ENCODE results near the gene GLRA2. TPM values are rescaled to one million over a fixed set of nuclear protein-coding genes. Genes with fewer than 3 reads are reported as not detected.

Gene GLRA2
- total and polyA plus RNA-seq, 10 of the 15 experiments (the other 5 are each of a cell fraction or from before 2014, with no cell fraction given) = 0.01 TPM; not detected in 9

DNA sequence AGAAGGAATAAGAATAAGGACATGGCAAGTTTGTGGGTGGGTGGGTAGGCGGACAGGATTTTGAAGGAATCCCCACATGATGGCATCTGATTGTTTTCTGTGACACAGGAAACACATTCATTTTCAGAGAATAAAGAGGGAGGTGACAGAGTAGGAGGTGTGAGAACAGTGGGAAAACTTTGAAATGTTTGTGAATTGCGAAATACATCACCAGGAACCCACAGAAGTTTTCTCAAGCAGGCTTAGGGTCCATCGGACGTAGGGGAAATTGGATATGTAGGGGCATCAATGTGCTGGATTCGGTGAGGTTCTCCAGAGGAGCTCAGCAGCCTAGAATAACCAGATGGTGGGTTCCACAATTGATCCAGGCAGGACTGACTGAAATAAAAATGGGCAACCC lies 171.6 kb downstream of the GLRA2 start:
- Histone ChIP-seq H4K20me1 (ENCODE audit: control insufficient read depth, insufficient read depth) (no peaks in the 10 kb centered on the region), H3K79me2 (ENCODE audit: control insufficient read depth, insufficient read depth, low read length) (no peaks in the 10 kb centered on the region), H3K4me1 (ENCODE audit: control insufficient read depth, insufficient read depth, low read length) (no peaks in the 10 kb centered on the region), H3K4me2 (ENCODE audit: control insufficient read depth, insufficient read depth) (no peak overlapping the region), H2AFZ (ENCODE audit: control insufficient read depth, low read depth, low read length) (no peak overlapping the region), H3K9ac (ENCODE audit: control insufficient read depth, insufficient read depth, low read length) (no peak overlapping the region), H3K4me3 (no peak overlapping the region), H3K9me3 (replicated peaks; ENCODE audit: control insufficient read depth, insufficient read depth, low read length) (no peaks in the 10 kb centered on the region), H3K27ac (ENCODE audit: control insufficient read depth, insufficient read depth) (no peak overlapping the region), H3K27me3 (replicated peaks in 1 of 2; ENCODE audit: control insufficient read depth in 2 of 2, insufficient read depth in 2 of 2, low read length in 1 of 2) (no peaks in the 10 kb centered on the region), H3K36me3 (ENCODE audit: control insufficient read depth in 2 of 2, insufficient read depth in 2 of 2, low read length in 1 of 2) (no peaks in the 10 kb centered on the region)
- ChIA-PET SMC1A (ENCODE audit: uncharacterized antibody, unreplicated experiment) (no interaction called here), POLR2A (no interaction called here), RAD21 (ENCODE audit: unreplicated experiment) (no interaction called here), CTCF (no interaction called here)
- ATAC-seq (no peak), FAIRE-seq (no peak), DNase-seq (ENCODE audit: low read depth, low spot score) (no peak)
- BruUV-seq (replicated peaks) = no TSS peak
- 26% methylated on average over 5 of the region's 5 CpGs for WGBS (ENCODE audit: insufficient coverage, insufficient replicate concordance, low lambda C conversion rate, missing lambda C conversion rate)
- intact Hi-C loops (cut with micrococcal nuclease; ENCODE audit: unreplicated experiment) = no loop called here
- TF ChIP-seq SPI1 (IDR thresholded peaks at IDR 0.05; ENCODE audit: borderline replicate concordance, insufficient read depth, low read depth, low read length) (no peak), MXI1 (IDR thresholded peaks at IDR 0.05; ENCODE audit: low read depth, low read length) (no peak), RELA (IDR thresholded peaks at IDR 0.05; ENCODE audit: borderline replicate concordance, partially characterized antibody) (no peak), ELK1 (IDR thresholded peaks at IDR 0.05; ENCODE audit: low read depth, low read length) (no peak), LARP7 (IDR thresholded peaks at IDR 0.05) (no peak), TCF3 (IDR thresholded peaks at IDR 0.05; ENCODE audit: borderline replicate concordance, insufficient read depth, low read depth, low read length) (no peak), STAT3 (IDR thresholded peaks at IDR 0.05; ENCODE audit: low read depth, low read length) (no peak), MTA3 (IDR thresholded peaks at IDR 0.05; ENCODE audit: borderline replicate concordance, low read length) (no peak), TCF7 (IDR thresholded peaks at IDR 0.05; ENCODE audit: borderline replicate concordance) (no peak)
- in situ Hi-C loops (cut with MboI) = no loop called here

- ChIA-PET POLR2A (no interaction called here), RAD21 (ENCODE audit: unreplicated experiment) (no interaction called here), CTCF (no interaction called here), SMC1A (ENCODE audit: uncharacterized antibody, unreplicated experiment) (no interaction called here)
- Histone ChIP-seq H3K36me3 (ENCODE audit: control insufficient read depth in 2 of 2, insufficient read depth in 2 of 2, low read length in 1 of 2) (no peaks in the 10 kb centered on the region), H2AFZ (ENCODE audit: control insufficient read depth, low read depth, low read length) (no peak overlapping the region), H3K27ac (ENCODE audit: control insufficient read depth, insufficient read depth) (no peak overlapping the region), H4K20me1 (ENCODE audit: control insufficient read depth, insufficient read depth) (no peaks in the 10 kb centered on the region), H3K4me2 (ENCODE audit: control insufficient read depth, insufficient read depth) (no peak overlapping the region), H3K27me3 (replicated peaks in 1 of 2; ENCODE audit: control insufficient read depth in 2 of 2, insufficient read depth in 2 of 2, low read length in 1 of 2) (no peaks in the 10 kb centered on the region), H3K4me3 (no peak overlapping the region), H3K4me1 (ENCODE audit: control insufficient read depth, insufficient read depth, low read length) (no peaks in the 10 kb centered on the region), H3K79me2 (ENCODE audit: control insufficient read depth, insufficient read depth, low read length) (no peaks in the 10 kb centered on the region), H3K9ac (ENCODE audit: control insufficient read depth, insufficient read depth, low read length) (no peak overlapping the region), H3K9me3 (replicated peaks; ENCODE audit: control insufficient read depth, insufficient read depth, low read length) (no peaks in the 10 kb centered on the region)
- DNase-seq (ENCODE audit: low read depth, low spot score) (no peak), ATAC-seq (no peak), FAIRE-seq (no peak)
- BruUV-seq (replicated peaks) = no TSS peak
- in situ Hi-C loops (cut with MboI) (no loop called here), intact Hi-C loops (cut with micrococcal nuclease; ENCODE audit: unreplicated experiment) (no loop called here)
- TF ChIP-seq MYC (IDR thresholded peaks at IDR 0.05; ENCODE audit: insufficient read depth, insufficient read length, insufficient replicate concordance, low read length, severe bottlenecking) = no peak
- no peak for TF ChIP-seq RFX5 (IDR thresholded peaks at IDR 0.05; ENCODE audit: low read depth, low read length)
- TF ChIP-seq KLF5 (IDR thresholded peaks at IDR 0.05; ENCODE audit: partially characterized antibody) = no peak
- no peak for TF ChIP-seq SMC3 (IDR thresholded peaks at IDR 0.05; ENCODE audit: borderline replicate concordance, low read length)
- TF ChIP-seq ESRRA (IDR thresholded peaks at IDR 0.05; ENCODE audit: low read length) = no peak
- TF ChIP-seq, protein P1, sequence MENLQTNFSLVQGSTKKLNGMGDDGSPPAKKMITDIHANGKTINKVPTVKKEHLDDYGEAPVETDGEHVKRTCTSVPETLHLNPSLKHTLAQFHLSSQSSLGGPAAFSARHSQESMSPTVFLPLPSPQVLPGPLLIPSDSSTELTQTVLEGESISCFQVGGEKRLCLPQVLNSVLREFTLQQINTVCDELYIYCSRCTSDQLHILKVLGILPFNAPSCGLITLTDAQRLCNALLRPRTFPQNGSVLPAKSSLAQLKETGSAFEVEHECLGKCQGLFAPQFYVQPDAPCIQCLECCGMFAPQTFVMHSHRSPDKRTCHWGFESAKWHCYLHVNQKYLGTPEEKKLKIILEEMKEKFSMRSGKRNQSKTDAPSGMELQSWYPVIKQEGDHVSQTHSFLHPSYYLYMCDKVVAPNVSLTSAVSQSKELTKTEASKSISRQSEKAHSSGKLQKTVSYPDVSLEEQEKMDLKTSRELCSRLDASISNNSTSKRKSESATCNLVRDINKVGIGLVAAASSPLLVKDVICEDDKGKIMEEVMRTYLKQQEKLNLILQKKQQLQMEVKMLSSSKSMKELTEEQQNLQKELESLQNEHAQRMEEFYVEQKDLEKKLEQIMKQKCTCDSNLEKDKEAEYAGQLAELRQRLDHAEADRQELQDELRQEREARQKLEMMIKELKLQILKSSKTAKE (IDR thresholded peaks at IDR 0.05; ENCODE audit: low read depth, poor library complexity, severe bottlenecking) = no peak
Measured at GRCh38 chrX:14702145-14702544, 172.8 kb downstream of the GLRA2 start.
